NCI-H187 (cell line): ENCODE results near the gene INPP5A.
"Not testable (repeated sequence)": the region's sequence is repeated elsewhere in the genome, so short reads cannot be mapped to it uniquely, and the experiment has no call there.

Experiments
- DNase-seq, 2 experiments: peaks; one replicate each; lab custom pipeline; 2025; lab: John Stamatoyannopoulos, UW

INPP5A gene

GRCh38 chr10:132662186-132662920 lies 124.8 kb downstream of the INPP5A start:
- no peak for DNase-seq

GRCh38 chr10:132663666-132664365 lies 126.2 kb downstream of the INPP5A start:
- no peak for DNase-seq

- DNase-seq, result no peak
Measured at GRCh38 chr10:132664407-132664806, 126.8 kb downstream of the INPP5A start.

GRCh38 chr10:132664883-132665282 lies 127.3 kb downstream of the INPP5A start:
- DNase-seq, result no peak

GRCh38 chr10:132665946-132666704 lies 128.5 kb downstream of the INPP5A start:
- DNase-seq, result no peak

GRCh38 chr10:132666705-132667341 lies 129.2 kb downstream of the INPP5A start:
- no peak for DNase-seq

GRCh38 chr10:132667342-132668047 lies 129.9 kb downstream of the INPP5A start:
- no peak for DNase-seq

- no peak for DNase-seq
Measured at GRCh38 chr10:132668048-132668394, 130.4 kb downstream of the INPP5A start.

- DNase-seq, result no peak
Measured at GRCh38 chr10:132669208-132669861, 131.7 kb downstream of the INPP5A start.

- no peak for DNase-seq
Measured at GRCh38 chr10:132670546-132671227, 133.1 kb downstream of the INPP5A start.

GRCh38 chr10:132671228-132672154 lies 133.9 kb downstream of the INPP5A start:
- DNase-seq, result no peak

GRCh38 chr10:132673746-132674145 lies 136.2 kb downstream of the INPP5A start:
- DNase-seq, result not testable (repeated sequence)

GRCh38 chr10:132674311-132674710 lies 136.7 kb downstream of the INPP5A start:
- no peak for DNase-seq

GRCh38 chr10:132675031-132675740 lies 137.6 kb downstream of the INPP5A start:
- DNase-seq, result no peak

- no peak for DNase-seq
Measured at GRCh38 chr10:132676193-132676891, 138.8 kb downstream of the INPP5A start.

- DNase-seq, result no peak
Measured at GRCh38 chr10:132677096-132677472, 139.5 kb downstream of the INPP5A start.

GRCh38 chr10:132677473-132678227 lies 140.1 kb downstream of the INPP5A start:
- no peak for DNase-seq
